HG02943 (cell line): ENCODE data around the gene SLTM.
"Not testable (repeated sequence)": the region's sequence is repeated elsewhere in the genome, so short reads cannot be mapped to it uniquely, and the experiment has no call there.

ENCODE experiments used
- ATAC-seq: cut with Tn5 transposase; IDR thresholded peaks from one replicate; pipeline ENCODE4 v1.9.1; 2021; ENCODE audit warnings: mild to moderate bottlenecking, low read depth, moderate library complexity; ENCODE audit not compliant: unreplicated experiment

Gene SLTM

GRCh38 chr15:58933281-58934113, at the start of gene SLTM:
Gene SLTM (minus strand): TSS chr15:58933679. CDS start chr15:58933565, 114 bp downstream.
- peak; percentile 88 for ATAC-seq

- no peak for ATAC-seq
These were observed 49.8 kb upstream of the SLTM start for GRCh38 chr15:58983261-58983660.

- no peak for ATAC-seq
These were observed 48.5 kb upstream of the SLTM start for GRCh38 chr15:58981808-58982475.

- ATAC-seq = no peak
These were observed 47.0 kb upstream of the SLTM start for GRCh38 chr15:58980351-58980939.

GRCh38 chr15:58977887-58978286, 44.4 kb upstream of the SLTM start:
- ATAC-seq = no peak

GRCh38 chr15:58967479-58967878, 34.0 kb upstream of the SLTM start:
- ATAC-seq = no peak

- ATAC-seq = no peak
These were observed 33.2 kb upstream of the SLTM start for GRCh38 chr15:58966698-58967097.

GRCh38 chr15:58962662-58963565, 29.4 kb upstream of the SLTM start:
- no peak for ATAC-seq

GRCh38 chr15:58962136-58962535, 28.7 kb upstream of the SLTM start:
- ATAC-seq = no peak

- no peak for ATAC-seq
These were observed 25.3 kb upstream of the SLTM start for GRCh38 chr15:58958811-58959210.

- no peak for ATAC-seq
These were observed 23.9 kb upstream of the SLTM start for GRCh38 chr15:58957101-58957973.

GRCh38 chr15:58952751-58953150, 19.3 kb upstream of the SLTM start:
- no peak for ATAC-seq

- no peak for ATAC-seq
These were observed 18.0 kb upstream of the SLTM start for GRCh38 chr15:58951388-58952007.

GRCh38 chr15:58947179-58947578, 13.7 kb upstream of the SLTM start:
- ATAC-seq = no peak

- ATAC-seq = not testable (repeated sequence)
These were observed 1.5 kb upstream of the SLTM start for GRCh38 chr15:58934974-58935373.

GRCh38 chr15:58934521-58934920, 1.0 kb upstream of the SLTM start:
- no peak for ATAC-seq

- ATAC-seq = peak; percentile 4
These were observed 602 bp upstream of the SLTM start for GRCh38 chr15:58934114-58934447.

- no peak for ATAC-seq
These were observed 684 bp downstream of the SLTM start for GRCh38 chr15:58932710-58933280.
